NCI-H128 (cell line): ENCODE results near the gene C10orf62.

Experiments
- DNase-seq: peaks from one replicate; lab custom pipeline; 2025; ENCODE audit not compliant: unreplicated experiment; lab: John Stamatoyannopoulos, UW

C10orf62 gene

DNA sequence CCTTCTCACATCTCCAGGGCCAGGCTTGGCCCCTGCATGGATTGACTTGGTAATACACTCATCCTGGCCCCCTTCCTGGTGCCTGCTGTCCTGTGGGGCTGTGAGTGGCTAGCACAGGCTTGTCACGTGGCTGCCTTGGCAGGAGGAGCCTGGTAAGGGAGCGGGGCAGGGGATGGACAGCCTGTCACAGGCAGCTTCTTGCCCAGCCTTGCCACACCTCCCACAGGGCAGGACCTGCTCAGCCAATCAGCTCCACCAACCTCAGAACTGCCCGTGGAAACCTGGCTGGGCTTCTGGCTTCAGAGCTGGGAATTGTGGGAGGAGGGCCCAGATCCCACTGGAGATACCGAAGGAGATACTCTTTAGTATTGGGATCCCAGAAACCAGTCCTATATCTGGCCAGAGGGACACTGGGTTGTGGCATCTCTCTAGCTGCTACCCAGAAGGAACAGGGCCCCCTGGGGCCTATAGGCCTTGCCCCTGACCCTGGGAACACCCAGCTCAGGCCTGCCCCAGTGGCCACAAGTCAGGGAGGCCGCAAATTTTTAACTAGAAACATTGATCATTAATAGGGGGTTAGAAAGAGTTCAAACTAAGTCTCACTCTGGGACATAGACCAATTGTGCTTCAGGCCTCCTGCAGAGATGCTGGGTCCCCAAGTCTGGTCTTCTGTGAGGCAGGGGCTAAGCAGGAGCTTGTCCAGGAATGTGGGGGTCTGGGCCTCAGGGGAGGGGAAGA, 5.3 kb upstream of the C10orf62 start, which contains the start of gene HOGA1:
Gene HOGA1 (plus strand): TSS at position 330 of the 738 bp plus-strand sequence. CDS start 315 bp downstream, at position 645.
- no peak for DNase-seq

DNA sequence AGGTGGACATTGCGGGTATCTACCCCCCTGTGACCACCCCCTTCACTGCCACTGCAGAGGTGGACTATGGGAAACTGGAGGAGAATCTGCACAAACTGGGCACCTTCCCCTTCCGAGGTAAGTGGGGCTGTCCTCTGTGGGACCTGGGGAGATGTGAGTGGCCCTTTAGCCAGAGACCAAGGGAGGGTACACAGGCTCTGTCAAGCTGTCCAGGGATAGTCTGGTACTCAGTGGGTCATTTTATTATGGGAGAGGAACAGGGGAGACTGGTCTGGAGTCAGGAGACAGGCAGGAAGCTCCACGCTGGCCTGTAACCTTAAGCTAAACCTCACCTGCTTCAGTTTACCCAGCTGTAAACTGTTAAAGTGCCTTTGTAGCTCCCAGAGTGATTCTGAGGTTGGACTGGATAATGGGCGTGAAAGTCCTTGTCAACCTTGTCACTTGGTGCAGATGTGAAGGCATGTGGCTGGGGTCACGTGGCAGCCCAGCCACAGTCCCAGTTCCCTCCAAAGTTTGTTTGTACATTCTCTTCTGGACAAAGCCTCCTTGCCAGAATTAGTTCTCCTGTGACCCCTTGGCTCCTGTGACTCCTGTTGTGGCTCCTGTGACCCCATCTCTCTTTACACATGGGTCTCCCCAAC, 4.6 kb upstream of the C10orf62 start:
- no peak for DNase-seq

DNA sequence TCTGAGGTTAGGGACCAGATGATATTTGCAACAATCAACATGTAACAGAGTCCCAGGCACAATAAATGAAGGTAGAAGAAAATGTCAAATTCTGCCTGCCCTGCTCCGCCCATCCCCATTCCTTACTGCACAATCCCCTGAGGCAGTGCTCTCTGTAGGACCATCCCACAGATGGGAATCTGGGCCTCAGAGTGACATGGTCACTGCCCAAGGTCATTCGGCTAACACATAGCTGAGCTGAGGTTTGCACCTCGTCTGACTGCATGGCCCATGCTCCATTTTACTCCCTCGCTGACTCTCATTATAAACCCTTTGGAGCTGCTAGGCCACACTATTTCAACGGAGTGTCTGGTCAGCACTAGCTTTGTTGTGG, 4.1 kb upstream of the C10orf62 start:
- DNase-seq, result no peak

DNA sequence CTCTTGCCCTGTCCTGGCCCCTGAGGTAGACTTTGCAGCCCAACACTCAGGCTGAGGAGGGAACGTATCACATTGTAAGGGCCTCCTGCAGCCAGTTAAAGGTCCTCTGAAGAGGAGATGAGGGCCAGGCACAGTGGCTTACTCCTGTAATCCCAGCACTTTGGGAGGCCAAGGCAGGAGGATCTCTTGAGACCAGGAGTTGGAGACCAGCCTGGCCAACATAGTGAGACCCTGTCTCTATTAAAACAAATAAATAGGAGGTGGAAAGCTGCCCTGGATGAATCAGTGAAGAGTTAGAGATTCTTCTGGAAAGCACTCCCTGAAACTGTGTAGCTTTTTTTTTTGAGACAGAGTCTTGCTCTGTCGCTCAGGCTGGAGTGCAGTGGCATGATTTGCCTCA, 2.3 kb upstream of the C10orf62 start:
- no peak for DNase-seq

DNA sequence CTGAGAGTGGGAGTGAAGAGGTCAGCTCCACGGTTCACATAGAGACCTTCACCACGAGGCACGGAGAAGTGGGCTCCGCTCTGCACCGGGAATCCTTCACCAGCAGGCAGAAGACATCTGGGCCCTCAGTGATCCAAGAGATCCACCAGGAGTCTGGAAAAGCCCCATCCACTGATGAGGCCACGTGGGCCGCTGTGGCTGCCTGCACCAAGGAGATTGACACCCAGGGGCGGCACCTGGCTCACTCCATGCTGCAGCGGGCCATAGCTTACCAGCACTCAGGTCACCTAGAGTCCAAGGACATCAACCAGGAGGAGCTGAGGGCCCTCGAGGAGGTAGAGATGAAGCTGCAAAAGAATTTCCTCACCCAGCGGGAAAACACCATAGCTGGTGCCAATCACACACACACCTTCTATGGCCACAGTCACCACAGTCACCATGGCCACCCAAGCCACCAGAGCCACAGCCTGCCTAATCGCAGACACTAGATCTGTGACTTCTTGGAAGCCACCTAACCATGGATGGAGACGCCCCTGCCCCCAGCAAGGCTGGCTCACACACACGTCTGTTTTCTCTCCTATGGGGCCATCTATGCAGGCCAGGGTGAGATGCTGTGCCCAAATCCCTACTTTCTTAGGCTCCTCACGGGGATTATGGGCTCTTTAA, 694 bp downstream of the C10orf62 start:
- no peak for DNase-seq

DNA sequence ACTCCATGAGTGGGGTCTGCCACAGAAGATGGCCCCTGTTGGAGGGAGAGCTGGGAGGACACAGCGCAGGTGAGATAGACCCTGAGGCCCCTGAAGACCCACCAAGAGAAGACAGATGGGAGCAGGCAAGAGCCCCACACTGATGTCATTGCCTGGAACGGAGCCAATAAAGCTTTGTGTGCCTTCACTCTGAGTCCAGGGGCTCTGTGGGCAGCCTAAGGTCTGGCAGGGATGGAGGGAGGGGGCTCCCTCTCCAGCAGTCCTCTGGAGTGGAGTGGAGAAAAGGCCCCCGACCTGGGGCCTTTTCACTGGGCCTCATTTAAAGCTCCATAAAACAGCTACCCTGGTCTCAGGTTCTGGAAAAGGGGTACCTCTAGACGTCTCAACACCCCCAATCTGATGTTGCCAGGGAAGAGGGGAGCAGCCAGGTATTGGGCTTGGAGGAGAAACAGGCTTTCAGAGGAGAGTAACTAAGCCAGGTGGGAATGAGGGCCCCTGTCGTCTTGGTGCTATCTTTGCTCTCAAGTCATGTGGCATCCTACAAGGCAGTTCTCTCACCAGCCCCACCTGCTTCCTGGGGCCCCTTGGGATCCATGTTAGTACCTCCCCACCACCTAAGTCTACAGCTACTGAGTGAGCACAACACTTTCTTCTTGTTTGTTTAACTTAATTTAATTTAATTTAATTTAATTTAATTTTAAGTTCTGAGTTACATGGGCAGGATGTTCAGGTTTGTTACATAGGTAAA, 1.4 kb downstream of the C10orf62 start:
- no peak for DNase-seq

DNA sequence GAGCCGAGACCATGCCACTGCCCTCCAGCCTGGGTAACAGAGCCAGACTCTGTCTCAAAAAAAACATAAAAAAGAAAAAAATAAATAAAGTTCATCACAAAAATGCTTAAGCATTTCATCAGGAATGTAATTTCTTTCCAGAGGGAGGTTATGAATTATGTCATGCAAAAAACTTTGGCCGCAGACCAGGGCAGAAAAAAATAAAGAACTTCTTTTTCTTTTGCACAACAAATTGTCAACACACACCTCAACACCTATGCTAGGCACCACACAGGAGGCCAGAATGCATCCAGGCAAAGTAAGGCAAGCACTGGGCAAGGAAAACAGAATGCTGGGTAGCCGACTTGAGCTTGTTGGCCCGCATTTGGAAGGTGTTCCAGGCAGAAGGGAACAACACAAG, 3.9 kb downstream of the C10orf62 start:
- no peak for DNase-seq

DNA sequence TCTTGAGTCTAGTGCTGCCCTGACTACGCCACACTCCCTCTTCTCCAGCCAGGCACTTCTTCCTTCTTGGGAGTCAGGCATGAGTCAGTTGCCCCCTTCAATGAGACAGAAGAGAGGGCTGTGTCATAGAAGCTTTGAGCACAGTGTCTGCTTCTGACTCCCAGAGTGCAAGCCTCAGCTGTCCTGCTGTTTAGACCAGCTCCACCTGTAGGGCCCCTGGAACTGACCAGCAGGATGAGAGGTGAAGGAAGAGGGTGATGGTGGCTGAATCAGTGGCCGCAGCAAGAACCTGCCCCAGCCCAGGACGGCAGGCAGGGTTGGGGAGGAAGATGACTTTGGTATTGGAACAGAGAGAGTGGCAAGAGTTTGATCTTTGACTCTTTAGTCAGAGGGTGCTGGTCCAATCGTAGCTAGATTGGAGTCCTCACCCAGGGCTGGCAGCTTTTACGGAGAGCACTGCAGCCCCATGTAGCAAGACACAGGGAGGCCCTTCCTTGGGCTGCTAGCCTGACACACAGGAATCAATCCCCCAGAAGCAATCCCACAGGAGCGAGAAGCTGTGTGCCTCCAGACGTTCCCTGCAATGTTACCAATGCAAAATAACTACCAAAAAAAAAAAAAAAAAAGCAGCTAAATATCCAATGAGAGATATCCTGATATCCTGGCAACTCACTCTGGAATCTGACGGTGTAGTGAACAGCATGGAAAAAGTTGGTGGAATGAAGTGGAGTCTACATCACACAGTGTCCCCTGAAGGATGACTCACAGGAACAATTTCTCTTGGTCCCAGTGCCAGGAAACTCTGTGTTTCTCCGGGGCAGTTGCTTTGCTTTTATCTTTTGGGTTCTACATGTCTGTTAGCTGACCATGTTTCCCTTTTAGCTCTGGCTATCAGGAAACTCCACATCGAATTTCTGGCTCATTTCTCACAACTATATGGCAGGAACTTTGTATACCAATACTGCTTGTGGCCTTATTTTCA, 6.9 kb downstream of the C10orf62 start:
- no peak for DNase-seq

DNA sequence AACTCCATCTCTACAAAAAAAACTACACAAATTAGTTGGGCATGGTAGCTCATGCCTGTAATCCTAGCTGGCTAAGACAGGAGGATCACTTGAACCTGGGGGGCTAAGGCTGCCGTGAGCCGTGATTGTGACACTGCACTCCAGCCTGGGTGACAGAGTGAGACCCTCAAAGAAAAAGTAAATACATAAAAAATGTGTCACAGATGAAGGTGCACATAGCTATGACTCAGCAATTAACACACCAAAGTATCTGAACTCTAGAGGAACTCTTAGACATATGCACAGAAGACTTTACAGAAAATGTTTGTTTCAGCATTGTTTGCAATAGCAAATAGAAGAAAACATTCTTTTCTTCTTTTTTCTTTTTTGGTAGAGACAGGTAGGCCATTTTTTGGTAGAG, 8.3 kb downstream of the C10orf62 start:
- DNase-seq, result no peak

DNA sequence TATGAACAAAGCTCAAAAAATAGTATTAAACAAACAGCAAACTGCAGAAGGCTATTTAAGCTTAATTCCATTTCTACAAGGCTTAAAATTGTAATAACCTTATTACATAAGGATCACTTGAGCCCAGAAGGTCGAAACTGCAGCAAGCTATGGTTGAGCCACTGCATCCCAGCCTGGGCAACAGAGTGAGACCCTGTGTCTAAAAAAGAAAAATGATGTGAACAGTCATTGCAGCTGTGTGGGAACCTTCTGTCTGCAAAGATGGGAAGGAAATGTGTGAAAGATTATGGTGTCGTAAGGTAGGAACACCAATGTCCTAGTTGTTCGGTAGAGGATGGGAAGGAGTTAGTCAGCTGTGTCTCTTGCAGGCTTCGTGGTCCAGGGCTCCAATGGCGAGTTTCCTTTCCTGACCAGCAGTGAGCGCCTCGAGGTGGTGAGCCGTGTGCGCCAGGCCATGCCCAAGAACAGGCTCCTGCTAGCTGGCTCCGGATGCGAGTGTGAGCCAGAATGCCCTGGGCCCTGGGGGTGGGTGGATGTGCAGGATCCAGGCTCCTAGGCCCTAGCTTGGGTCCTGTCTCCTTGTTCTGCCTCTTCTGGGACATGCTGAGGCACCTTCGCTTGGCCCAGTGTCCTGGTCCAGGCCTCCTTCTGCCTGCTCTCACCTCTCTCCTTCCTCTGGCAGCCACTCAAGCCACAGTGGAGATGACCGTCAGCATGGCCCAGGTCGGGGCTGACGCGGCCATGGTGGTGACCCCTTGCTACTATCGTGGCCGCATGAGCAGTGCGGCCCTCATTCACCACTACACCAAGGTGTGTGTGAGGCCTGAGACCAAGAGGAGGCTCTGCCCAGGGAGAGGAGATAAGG, 9.1 kb downstream of the C10orf62 start:
- no peak for DNase-seq

DNA sequence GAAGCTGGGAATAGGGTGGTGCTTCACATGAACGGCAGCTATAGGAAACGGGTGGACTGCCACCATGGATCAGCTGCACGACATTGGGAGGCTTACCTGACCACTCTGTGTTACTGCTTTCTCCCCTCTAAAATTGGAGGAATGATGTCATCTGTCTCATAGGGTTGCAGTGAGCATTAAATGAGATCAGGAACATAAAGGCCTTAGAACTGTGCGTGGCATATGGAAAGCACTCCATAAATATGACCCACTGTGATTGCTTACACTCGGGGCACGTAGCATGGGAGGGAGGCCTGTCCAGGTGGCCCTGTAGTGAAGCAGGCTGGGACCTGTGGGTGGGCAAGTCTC, 9.7 kb downstream of the C10orf62 start:
- no peak for DNase-seq

DNA sequence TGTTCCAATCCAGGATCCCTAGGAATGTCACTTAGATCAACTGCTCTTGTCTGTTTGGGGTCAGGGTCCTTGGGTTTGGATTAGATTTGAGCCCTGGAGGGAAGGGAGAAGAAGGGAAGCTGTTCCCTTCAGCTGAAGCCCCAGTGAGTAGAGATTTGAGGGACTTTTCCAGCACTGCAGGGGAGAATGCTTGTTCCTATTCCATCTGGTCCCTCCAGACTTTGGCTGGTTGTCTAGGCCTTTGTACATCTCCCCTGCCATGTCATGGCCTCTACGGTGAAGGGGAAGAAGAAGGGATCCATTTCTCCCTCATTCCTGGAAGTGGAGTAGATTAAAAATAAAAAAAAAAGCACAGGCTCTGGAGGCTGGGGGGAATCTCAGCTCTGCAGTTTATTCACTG, 11.1 kb downstream of the C10orf62 start:
- no peak for DNase-seq

DNA sequence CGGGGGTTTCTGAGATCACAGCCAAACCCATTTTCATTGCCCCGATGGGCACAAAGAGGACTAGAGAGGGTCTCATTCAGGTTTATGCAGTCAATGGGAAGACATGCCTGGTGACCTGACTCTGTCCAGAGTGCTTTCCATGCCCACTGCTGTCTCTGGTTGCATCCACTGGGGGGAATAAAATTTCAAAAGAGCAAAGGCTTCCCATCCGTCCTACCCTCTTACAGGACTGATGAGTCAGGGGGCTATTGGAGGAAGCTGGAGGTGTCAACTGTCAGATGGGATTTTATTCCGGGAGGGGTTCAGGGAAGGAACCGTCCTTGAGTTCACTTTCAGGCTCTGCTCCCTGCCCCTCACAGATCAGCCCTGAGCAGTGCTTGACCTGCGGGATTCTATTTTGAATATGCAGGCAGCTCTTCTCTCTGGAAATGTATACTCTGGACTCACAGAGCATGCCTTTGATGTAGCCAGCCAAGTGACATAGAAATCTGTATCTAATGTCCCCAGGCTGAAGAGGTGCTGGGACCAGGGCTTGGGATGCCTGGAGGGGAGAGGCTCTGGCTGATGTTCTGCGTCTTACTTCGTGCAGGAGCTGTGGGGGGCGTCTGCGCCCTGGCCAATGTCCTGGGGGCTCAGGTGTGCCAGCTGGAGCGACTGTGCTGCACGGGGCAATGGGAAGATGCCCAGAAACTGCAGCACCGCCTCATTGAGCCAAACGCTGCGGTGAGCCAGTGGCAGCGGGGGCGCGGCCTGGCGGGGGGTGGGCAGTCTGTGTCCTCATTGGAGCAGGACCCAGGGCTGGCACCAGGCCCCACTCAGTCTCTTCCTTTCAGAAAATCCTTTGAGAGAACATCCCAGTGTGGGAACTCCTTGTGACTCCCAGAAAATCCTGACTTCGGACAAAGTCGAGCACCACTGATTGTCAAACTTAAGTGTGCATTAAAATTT, 12.0 kb downstream of the C10orf62 start:
- DNase-seq, result no peak

DNA sequence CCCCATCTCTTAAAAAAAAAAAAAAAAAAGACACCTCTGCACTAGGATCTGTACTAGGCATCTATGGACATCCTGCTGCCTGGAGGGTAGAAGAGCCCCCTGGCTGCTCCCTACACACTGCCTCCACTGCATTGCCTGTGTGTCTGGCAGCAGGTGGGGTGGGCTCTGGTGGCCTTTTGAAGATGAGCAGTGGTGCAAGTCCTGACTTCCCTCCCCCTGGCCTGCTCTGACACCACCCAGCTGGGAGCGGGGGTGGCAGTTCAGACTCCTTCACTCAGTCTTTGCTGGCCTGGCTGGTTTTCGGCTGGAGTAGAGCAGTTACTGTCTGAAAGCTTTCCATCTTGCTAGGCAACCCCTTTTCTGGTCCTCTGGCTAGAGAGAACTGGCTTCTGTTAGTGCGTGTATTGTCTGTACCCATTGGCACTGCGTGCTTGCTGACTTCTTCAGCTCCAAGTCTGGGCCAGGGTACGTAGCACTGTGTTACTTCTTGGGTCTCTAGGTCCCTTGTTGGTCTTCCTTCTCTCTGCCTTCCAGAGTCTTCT, 17.6 kb downstream of the C10orf62 start:
- DNase-seq, result no peak

DNA sequence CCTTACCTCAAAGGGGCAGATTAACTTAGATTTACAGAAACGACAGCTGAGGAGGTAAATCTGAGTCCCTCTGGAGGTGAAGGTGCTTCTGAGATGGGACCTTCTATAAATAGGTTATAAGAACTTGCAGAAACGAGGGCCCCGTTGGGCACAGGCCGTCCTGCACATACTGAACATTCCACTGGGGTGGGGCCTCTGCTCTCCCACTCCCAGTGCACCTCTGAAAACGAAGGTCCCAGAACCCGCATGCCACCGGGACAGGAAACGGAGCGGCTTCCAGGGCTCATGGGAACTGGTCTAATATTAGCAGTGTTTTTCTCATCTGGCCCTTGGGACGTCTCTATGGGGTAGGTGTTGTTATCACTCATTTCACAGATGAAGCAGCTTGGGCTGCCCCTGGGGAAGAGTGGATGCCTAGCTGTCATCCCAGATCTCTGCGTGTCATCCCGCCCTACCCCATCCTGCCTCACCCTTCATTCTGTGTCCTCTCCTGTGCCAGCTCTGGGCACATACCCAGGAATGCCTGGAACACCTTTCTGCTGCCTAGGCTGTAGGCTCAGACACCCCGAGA, 19.6 kb downstream of the C10orf62 start:
- DNase-seq, result no peak

DNA sequence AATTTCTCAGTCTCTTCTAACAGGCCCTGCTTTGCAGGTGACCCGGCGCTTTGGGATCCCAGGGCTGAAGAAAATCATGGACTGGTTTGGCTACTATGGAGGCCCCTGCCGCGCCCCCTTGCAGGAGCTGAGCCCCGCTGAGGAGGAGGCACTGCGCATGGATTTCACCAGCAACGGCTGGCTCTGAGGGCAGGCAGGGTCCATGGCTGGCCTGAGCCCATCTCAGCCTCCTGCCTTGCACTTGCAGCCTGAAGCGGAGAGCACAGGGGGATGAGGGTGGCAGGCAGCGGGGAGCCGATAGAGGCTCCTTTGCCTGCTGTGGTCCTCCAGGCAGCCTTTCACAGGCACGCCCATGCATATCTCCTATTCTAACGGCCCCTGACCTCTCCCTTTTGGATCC, 22.0 kb downstream of the C10orf62 start:
- DNase-seq, result no peak

DNA sequence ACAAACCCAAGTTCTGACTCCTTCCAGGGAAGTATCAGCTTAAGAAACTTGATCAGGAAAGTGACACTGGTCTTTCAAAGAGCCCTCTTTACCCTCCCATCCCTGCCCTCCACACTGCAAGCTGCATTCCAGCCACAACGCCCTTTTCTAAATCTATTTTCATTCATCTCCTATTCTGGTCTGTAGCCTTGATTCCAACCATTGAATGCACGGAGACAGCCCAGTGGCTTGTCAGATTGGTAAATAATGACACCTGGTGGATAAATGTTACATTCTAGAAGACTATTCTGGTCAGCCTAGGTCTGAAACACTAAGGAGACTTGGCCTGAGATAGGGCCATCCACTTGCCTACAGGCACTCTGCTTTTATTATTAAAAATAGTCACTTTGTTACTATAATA, 22.9 kb downstream of the C10orf62 start:
- no peak for DNase-seq

DNA sequence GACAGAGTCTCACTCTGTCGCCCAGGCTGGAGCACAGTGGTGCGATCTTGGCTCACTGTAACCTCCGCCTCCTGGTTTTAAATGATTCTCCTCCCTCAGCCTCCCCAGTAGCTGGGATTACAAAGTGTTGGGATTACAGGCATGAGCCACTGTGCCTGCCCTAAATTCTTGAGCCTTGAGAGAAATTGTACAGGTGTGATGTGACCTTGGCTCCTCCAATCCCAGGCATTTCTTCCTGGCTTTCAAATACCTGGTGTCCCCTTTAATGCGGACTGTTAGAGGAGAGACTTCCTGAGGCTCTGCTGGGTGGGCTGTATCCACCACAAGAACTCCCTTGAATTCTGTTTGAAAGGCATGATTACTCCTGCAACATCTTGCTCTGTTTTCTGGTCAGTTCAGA, 28.8 kb downstream of the C10orf62 start:
- no peak for DNase-seq
